D721Med (cell line): Measurements from ENCODE around the gene CCNB2.

Experiments used
- DNase-seq: peaks from one replicate; pipeline ENCODE4 v3.0.0; 2011; ENCODE audit warnings: low spot score; ENCODE audit not compliant: insufficient read length
- FAIRE-seq: peaks from 2 replicates; lab custom pipeline; 2011; peaks lifted over from hg19 to GRCh38; lab: Jason Lieb, UNC
- TF ChIP-seq, protein P1 (sequence below): IDR thresholded peaks from 2 replicates; pipeline ENCODE4 v1.5.1; 2012; ENCODE audit warnings: mild to moderate bottlenecking, control low read depth; ENCODE audit not compliant: insufficient read depth; ENCODE audit errors: missing control alignments

Gene CCNB2

DNA sequence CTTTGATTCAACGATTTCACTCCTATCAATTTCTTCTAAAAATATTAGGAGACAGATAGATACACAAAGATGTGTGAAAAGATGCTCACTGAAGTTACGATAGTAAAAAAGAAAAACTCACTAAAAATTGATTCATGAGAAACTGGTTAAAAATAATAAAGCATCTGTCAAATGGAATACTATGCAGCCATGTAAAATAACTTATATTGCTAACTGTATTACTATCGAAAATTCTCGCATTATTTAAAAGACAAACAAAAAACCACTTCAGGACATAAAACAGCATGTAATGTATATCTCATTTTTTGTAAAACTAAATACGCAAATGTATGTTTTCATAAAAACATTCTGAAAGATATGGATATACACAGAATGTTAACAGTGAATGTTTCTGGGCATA, 68.2 kb downstream of the CCNB2 start:
- DNase-seq = no peak
- TF ChIP-seq, protein P1, sequence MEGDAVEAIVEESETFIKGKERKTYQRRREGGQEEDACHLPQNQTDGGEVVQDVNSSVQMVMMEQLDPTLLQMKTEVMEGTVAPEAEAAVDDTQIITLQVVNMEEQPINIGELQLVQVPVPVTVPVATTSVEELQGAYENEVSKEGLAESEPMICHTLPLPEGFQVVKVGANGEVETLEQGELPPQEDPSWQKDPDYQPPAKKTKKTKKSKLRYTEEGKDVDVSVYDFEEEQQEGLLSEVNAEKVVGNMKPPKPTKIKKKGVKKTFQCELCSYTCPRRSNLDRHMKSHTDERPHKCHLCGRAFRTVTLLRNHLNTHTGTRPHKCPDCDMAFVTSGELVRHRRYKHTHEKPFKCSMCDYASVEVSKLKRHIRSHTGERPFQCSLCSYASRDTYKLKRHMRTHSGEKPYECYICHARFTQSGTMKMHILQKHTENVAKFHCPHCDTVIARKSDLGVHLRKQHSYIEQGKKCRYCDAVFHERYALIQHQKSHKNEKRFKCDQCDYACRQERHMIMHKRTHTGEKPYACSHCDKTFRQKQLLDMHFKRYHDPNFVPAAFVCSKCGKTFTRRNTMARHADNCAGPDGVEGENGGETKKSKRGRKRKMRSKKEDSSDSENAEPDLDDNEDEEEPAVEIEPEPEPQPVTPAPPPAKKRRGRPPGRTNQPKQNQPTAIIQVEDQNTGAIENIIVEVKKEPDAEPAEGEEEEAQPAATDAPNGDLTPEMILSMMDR = no peak
- FAIRE-seq = no peak

DNA sequence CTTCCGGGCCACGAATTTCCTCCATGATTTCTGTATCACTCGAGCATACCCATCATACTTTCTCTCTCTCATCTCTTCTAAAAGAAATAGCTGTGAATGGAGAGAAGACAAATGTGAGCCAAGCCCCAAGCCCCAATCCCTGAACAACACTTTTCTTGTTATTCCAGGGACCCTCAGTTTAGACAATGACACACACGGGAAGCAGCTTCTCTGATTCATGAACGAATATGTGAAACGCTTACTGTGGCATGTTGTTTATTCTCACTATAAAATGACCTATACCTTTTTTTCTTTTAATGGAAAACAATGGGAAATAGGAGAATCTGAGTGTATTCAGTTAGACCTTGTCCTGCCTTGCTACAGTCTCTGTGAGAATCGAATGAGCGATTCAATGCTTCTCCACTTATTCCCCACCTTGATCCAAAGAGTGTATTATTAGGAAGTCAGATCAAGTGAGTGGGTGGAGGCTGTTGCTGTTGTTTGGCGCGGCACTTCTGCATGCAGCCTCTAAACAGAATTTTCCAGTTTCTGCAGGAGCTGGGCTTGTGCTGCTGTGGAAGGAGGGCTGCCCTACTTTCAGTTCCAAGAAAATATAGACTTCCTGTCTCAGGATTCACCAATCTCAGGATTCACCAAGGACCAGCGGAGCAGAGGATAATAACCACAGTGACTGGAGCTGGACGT, 69.3 kb downstream of the CCNB2 start:
- TF ChIP-seq, protein P1 = no peak
- no peak for FAIRE-seq
- DNase-seq = no peak
